GM12878 (cell line): ENCODE results near the gene CSF3. TPM values are rescaled to one million over a fixed set of nuclear protein-coding genes. Genes with fewer than 3 reads are reported as not detected.

ENCODE experiments used
- RB1 ChIP-seq: fragments of 450-650 bp; formaldehyde crosslinking; IDR thresholded peaks from 2 replicates; pipeline ENCODE4 v1.6.1; 2017; ENCODE audit warnings: mild to moderate bottlenecking, borderline replicate concordance
- polyA plus RNA-seq, 11 experiments: library from polyadenylated mRNA; depleted of rRNA in 4 of 11; unstranded in 6 of 11; stranded (reverse) in 5 of 11; fragments of >200 nt; fragmentation: Nextera tagmentation in 4 of 11; fragmentation: Illumina TruSeq in 1 of 11; extraction: Ambion mirVana in 4 of 11; extraction: Trizol in 1 of 11; gene quantifications; 1 replicate in 1 of 11; 2 replicates in 10 of 11; pipeline versions ENCODE4 v1.2.1 to v1.2.3, GENCODE V29; 2011 to 2016; ENCODE audit warnings: inconsistent platforms in 2 of 11, missing spikeins in 2 of 11, low read depth in 1 of 11
- total RNA-seq, 4 experiments: library from RNA; depleted of rRNA in 3 of 4; stranded (reverse); fragments of >200 nt in 3 of 4; fragmentation: Illumina TruSeq in 1 of 4; extraction: Trizol in 1 of 4; gene quantifications; 2 replicates each; pipeline versions ENCODE4 v1.2.1 to v1.2.3, GENCODE V29; 2013 to 2021
- TF ChIP-seq, protein P1 (sequence below): fragments of 450-650 bp; formaldehyde crosslinking; IDR thresholded peaks from 2 replicates; pipeline ENCODE4 v1.4.0; 2020; ENCODE audit warnings: mild to moderate bottlenecking, moderate library complexity
- TF ChIP-seq, protein P2 (sequence below): fragments of 450-650 bp; IDR thresholded peaks from 2 replicates; pipeline ENCODE4 v1.6.1; 2016; ENCODE audit warnings: mild to moderate bottlenecking
- TF ChIP-seq, protein P3 (sequence below): IDR thresholded peaks from 2 replicates; pipeline ENCODE4 v1.6.1; 2012; ENCODE audit warnings: low read depth, low read length, improper control_type of control experiment

CSF3 gene
- total and polyA plus RNA-seq, 10 of the 15 experiments (the other 5 are each of a cell fraction or from before 2014, with no cell fraction given): 0.09 to 0.28 (median 0.12) TPM; not detected in 5

DNA sequence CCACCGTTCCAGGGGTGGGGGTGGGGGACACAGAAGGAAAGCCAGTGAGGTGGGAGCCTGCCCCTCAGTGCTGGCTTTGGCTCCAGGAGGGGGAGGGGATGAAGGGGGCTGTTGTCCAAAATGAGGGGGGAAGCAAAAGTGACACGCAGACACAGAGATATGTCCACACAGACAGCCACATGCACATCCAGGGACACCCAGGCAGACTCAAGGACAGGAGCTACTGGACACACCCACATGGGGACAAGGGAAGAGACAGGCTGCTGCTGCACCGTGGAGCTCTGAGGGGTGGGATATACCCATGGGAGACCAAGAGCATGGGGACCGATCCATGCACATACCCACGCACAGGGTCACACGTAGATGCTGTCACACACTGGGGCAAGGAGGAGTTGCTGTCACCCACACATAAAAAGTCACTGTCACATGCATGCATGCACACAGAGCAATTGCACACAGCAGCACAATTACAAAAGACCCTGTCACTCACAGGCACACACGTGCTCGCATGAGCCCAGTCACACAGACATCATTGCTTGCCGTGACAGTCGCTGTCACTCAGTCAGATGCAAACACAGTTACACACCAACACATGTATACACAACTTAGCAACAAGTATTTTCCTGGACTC, 48.8 kb downstream of the CSF3 start (continued):
- TF ChIP-seq, protein P1, sequence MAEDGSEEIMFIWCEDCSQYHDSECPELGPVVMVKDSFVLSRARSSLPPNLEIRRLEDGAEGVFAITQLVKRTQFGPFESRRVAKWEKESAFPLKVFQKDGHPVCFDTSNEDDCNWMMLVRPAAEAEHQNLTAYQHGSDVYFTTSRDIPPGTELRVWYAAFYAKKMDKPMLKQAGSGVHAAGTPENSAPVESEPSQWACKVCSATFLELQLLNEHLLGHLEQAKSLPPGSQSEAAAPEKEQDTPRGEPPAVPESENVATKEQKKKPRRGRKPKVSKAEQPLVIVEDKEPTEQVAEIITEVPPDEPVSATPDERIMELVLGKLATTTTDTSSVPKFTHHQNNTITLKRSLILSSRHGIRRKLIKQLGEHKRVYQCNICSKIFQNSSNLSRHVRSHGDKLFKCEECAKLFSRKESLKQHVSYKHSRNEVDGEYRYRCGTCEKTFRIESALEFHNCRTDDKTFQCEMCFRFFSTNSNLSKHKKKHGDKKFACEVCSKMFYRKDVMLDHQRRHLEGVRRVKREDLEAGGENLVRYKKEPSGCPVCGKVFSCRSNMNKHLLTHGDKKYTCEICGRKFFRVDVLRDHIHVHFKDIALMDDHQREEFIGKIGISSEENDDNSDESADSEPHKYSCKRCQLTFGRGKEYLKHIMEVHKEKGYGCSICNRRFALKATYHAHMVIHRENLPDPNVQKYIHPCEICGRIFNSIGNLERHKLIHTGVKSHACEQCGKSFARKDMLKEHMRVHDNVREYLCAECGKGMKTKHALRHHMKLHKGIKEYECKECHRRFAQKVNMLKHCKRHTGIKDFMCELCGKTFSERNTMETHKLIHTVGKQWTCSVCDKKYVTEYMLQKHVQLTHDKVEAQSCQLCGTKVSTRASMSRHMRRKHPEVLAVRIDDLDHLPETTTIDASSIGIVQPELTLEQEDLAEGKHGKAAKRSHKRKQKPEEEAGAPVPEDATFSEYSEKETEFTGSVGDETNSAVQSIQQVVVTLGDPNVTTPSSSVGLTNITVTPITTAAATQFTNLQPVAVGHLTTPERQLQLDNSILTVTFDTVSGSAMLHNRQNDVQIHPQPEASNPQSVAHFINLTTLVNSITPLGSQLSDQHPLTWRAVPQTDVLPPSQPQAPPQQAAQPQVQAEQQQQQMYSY (CRISPR knock-in tag): no peak
- TF ChIP-seq, protein P2, sequence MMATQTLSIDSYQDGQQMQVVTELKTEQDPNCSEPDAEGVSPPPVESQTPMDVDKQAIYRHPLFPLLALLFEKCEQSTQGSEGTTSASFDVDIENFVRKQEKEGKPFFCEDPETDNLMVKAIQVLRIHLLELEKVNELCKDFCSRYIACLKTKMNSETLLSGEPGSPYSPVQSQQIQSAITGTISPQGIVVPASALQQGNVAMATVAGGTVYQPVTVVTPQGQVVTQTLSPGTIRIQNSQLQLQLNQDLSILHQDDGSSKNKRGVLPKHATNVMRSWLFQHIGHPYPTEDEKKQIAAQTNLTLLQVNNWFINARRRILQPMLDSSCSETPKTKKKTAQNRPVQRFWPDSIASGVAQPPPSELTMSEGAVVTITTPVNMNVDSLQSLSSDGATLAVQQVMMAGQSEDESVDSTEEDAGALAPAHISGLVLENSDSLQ: peak; percentile 88
- no peak for TF ChIP-seq RB1
- TF ChIP-seq, protein P3, sequence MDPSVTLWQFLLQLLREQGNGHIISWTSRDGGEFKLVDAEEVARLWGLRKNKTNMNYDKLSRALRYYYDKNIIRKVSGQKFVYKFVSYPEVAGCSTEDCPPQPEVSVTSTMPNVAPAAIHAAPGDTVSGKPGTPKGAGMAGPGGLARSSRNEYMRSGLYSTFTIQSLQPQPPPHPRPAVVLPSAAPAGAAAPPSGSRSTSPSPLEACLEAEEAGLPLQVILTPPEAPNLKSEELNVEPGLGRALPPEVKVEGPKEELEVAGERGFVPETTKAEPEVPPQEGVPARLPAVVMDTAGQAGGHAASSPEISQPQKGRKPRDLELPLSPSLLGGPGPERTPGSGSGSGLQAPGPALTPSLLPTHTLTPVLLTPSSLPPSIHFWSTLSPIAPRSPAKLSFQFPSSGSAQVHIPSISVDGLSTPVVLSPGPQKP: no peak
- TF ChIP-seq, all 136 proteins: peak for 6
